Lung (tissue), 12 donors: Measurements from ENCODE around the gene FLNC. TPM values are rescaled to one million over a fixed set of nuclear protein-coding genes. Genes with fewer than 3 reads are reported as not detected.

ENCODE experiments used
- ATAC-seq: fragments of 200-7000 bp; cut with Tn5 transposase; one replicate; pipeline ENCODE4 v1.9.1; 2020; ENCODE audit warnings: moderate number of reproducible peaks; ENCODE audit not compliant: insufficient read depth, low FRiP score
- DNase-seq, 3 donors: peaks; one replicate each; pipeline ENCODE4 v3.0.0-alpha.2; 2013 to 2017
- H3K27ac ChIP-seq, 2 donors: one replicate each; pipeline ENCODE4 v1.5.1; 2013; ENCODE audit warnings: mild to moderate bottlenecking in 2 of 2, moderate library complexity in 2 of 2, control low read depth in 1 of 2, inconsistent platforms in 1 of 2, low read depth in 1 of 2, low read length in 1 of 2
- H3K27me3 ChIP-seq, 3 donors: one replicate each; pipeline ENCODE4 v1.5.1; 2013; ENCODE audit warnings: low read length in 2 of 3; ENCODE audit not compliant: control insufficient read depth in 3 of 3, insufficient read depth in 3 of 3
- H3K36me3 ChIP-seq, 4 donors: one replicate each; pipeline ENCODE4 v1.5.1; 2013; ENCODE audit warnings: low read length in 4 of 4, mild to moderate bottlenecking in 1 of 4, moderate library complexity in 1 of 4; ENCODE audit not compliant: control insufficient read depth in 4 of 4, insufficient read depth in 4 of 4
- H3K4me1 ChIP-seq, 5 donors: one replicate each; pipeline ENCODE4 v1.5.1; 2013; ENCODE audit warnings: low read length in 5 of 5, mild to moderate bottlenecking in 2 of 5, moderate library complexity in 1 of 5; ENCODE audit not compliant: control insufficient read depth in 5 of 5, insufficient read depth in 5 of 5
- H3K4me3 ChIP-seq: one replicate; pipeline ENCODE4 v1.5.1; 2013; ENCODE audit warnings: mild to moderate bottlenecking, control low read depth, moderate library complexity
- H3K9ac ChIP-seq, 2 donors: one replicate each; pipeline ENCODE4 v1.5.1; 2013; ENCODE audit warnings: low read length in 2 of 2, control low read depth in 1 of 2; ENCODE audit not compliant: insufficient read depth in 1 of 2
- H3K9me3 ChIP-seq, 4 donors: one replicate each; pipeline ENCODE4 v1.5.1; 2013; ENCODE audit warnings: low read length in 3 of 4, mild to moderate bottlenecking in 1 of 4, moderate library complexity in 1 of 4; ENCODE audit not compliant: control insufficient read depth in 4 of 4, insufficient read depth in 3 of 4
- CTCF ChIP-seq: IDR thresholded peaks from 2 replicates; pipeline ENCODE4 v1.5.1; 2012; ENCODE audit warnings: mild to moderate bottlenecking; ENCODE audit errors: control extremely low read depth, extremely low read depth
- WGBS, 2 donors: extraction: QIAGEN DNeasy Blood & Tissue Kit; methylation state at CpG; one replicate each; pipeline ENCODE4 v1.1.7; 2013; 5-methylcytosine and 5-hydroxymethylcytosine counted together
- polyA plus RNA-seq, 2 donors: library from polyadenylated mRNA; stranded (reverse); fragments of 200-250 nt; gene quantifications; one replicate each; pipeline ENCODE4 v1.2.1, GENCODE V29; 2013
- total RNA-seq, 2 donors: library from RNA; depleted of rRNA in 1 of 2; stranded (reverse); fragments of >200 nt in 1 of 2; gene quantifications; one replicate each; pipeline ENCODE4 v1.2.1, GENCODE V29; 2014 to 2021
- donor health status: control.
- donor health status: control.
- donor health status: Bipolar disorder and iron deficiency.
- donor health status: healthy.
- donor health status: DM: yes; HTN: yes; CAD: no.

FLNC gene
- total and polyA plus RNA-seq, 4 donors = 2.0 to 24.2 (median 7.7) TPM

DNA sequence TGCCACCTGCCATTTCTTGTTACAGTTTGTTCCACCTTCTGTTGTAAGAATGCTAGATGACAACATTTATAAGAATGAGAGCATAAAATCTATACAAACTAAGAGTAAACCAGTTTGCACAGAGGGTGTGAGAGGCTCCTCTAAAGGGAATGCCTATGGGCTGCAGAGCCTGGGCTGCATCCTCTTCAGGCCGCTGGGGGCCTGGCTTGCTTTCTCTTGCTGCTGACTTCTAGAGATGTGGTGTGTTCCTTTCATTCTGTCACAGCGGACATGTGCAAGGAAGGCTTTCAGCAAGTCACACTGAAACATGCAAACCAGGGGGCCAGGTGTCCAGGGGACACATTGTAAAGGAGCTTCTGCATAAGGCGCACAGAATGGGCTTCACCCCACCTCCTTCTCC is 25.4 kb downstream of the FLNC start:
- no peak for DNase-seq
- Histone ChIP-seq H3K27me3 (no peaks in the 10 kb centered on the region), H3K9ac (no peak overlapping the region), H3K4me1 (no peaks in the 10 kb centered on the region), H3K9me3 (no peaks in the 10 kb centered on the region), H3K36me3 (peaks cover 0 to 26% (median 7%) of the 10 kb centered on the region in 4 donors), H3K27ac (no peak overlapping the region), H3K4me3 (no peak overlapping the region)
- 87 to 92% methylated on average over 3 of the region's 3 CpGs for WGBS, 2 donors
- ATAC-seq = no peak
- TF ChIP-seq CTCF = no peak

- no peak for ATAC-seq
- Histone ChIP-seq H3K9me3 (no peaks in the 10 kb centered on the region), H3K27me3 (no peaks in the 10 kb centered on the region), H3K36me3 (peaks cover 0 to 26% (median 6%) of the 10 kb centered on the region in 4 donors), H3K4me1 (no peaks in the 10 kb centered on the region), H3K9ac (no peak overlapping the region), H3K27ac (no peak overlapping the region), H3K4me3 (no peak overlapping the region)
- no peak for TF ChIP-seq CTCF
- DNase-seq = no peak
- WGBS, 2 donors = 88 to 95% methylated on average over 17 of the region's 17 CpGs
These were observed 26.0 kb downstream of the FLNC start for GRCh38 chr7:128856001-128856718.

GRCh38 chr7:128858380-128859231 is 28.4 kb downstream of the FLNC start:
- no peak overlapping the region for H3K4me3 ChIP-seq
- WGBS, 2 donors = 80 to 92% methylated on average over 16 to 18 of the region's 18 CpGs
- no peak overlapping the region for H3K9ac ChIP-seq
- H3K36me3 ChIP-seq = peaks cover 0 to 15% (median 0%) of the 10 kb centered on the region in 4 donors
- TF ChIP-seq CTCF = no peak
- H3K4me1 ChIP-seq = peaks cover 0 to 8% (median 0%) of the 10 kb centered on the region in 5 donors
- no peaks in the 10 kb centered on the region for H3K27me3 ChIP-seq
- no peak for ATAC-seq
- H3K27ac ChIP-seq = peak overlapping the region in 1 of 2 donors; percentile 49
- no peaks in the 10 kb centered on the region for H3K9me3 ChIP-seq
- no peak for DNase-seq
